Calu3 (cell line): Measurements from ENCODE around the gene WFIKKN1. TPM values are rescaled to one million over a fixed set of nuclear protein-coding genes. Genes with fewer than 3 reads are reported as not detected.

Experiments used
- BruUV-seq: library from RNA; stranded (reverse); fragments of 400-500 nt; replicated peaks from 2 replicates; lab custom pipeline; 2021; lab: Mats Ljungman, UMichigan
- CTCF ChIA-PET: fragments of 300-600 bp; sonication (Branson Sonifier 250); formaldehyde crosslinking; loops from one replicate; lab custom pipeline; 2022; ENCODE audit warnings: antibody characterized with exemption; lab: Charles Lee
- DNase-seq: peaks from one replicate; pipeline ENCODE4 v3.0.0; 2022
- H3K27ac Mint-ChIP-seq: one replicate; pipeline ENCODE4 v1.8.0; 2022; ENCODE audit warnings: mixed read lengths; ENCODE audit not compliant: unreplicated experiment
- H3K27me3 Mint-ChIP-seq: one replicate; pipeline ENCODE4 v1.8.0; 2022; ENCODE audit warnings: mixed read lengths; ENCODE audit not compliant: unreplicated experiment
- H3K36me3 Mint-ChIP-seq: one replicate; pipeline ENCODE4 v1.8.0; 2022; ENCODE audit warnings: mild to moderate bottlenecking, moderate library complexity, mixed read lengths; ENCODE audit not compliant: insufficient read depth, unreplicated experiment
- H3K4me1 Mint-ChIP-seq: one replicate; pipeline ENCODE4 v1.8.0; 2022; ENCODE audit warnings: mild to moderate bottlenecking, low read depth, mixed read lengths; ENCODE audit not compliant: unreplicated experiment
- H3K4me3 Mint-ChIP-seq: one replicate; pipeline ENCODE4 v1.8.0; 2022; ENCODE audit warnings: mild to moderate bottlenecking, low read depth, moderate library complexity, mixed read lengths; ENCODE audit not compliant: unreplicated experiment
- H3K9me3 Mint-ChIP-seq: one replicate; pipeline ENCODE4 v1.8.0; 2022; ENCODE audit warnings: low read depth, mixed read lengths; ENCODE audit not compliant: unreplicated experiment
- intact Hi-C: fragments of 100-400 bp; cut with micrococcal nuclease; formaldehyde crosslinking; loops from one replicate; pipeline ENCODE4 v1.10.0; 2022; ENCODE audit not compliant: unreplicated experiment
- total RNA-seq: library from RNA; stranded (reverse); gene quantifications from 2 replicates; pipeline ENCODE4 v1.2.3, GENCODE V29; 2022
- TF ChIP-seq, protein P1 (sequence below): fragments of 200-600 bp; IDR thresholded peaks from one replicate; pipeline ENCODE4 v1.8.0; 2022; ENCODE audit warnings: antibody characterized with exemption; ENCODE audit not compliant: unreplicated experiment

The WFIKKN1 gene
- total RNA-seq, 1 experiment from 2014 or later: 0.90 TPM

DNA sequence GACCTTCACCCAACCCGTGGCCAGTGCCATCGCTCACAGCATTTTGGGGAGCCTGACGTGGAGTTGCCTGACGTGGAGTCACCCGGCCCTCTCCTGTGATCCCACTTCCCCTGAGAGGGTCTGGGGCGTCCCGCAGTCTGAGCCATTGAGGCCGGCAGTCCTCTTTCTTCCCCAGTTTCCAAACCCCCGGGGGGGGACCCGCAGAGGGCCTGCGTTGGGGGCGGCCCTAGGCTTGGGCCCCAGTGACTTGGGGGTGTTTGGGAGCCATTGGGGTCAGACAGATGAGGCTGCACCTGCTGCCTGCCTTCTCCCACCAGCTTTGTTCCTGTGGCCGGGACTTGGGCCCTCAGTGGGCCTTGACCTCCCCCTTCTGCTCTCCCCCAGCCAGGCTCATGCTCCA, 38.9 kb downstream of the WFIKKN1 start:
- TF ChIP-seq, protein P1, sequence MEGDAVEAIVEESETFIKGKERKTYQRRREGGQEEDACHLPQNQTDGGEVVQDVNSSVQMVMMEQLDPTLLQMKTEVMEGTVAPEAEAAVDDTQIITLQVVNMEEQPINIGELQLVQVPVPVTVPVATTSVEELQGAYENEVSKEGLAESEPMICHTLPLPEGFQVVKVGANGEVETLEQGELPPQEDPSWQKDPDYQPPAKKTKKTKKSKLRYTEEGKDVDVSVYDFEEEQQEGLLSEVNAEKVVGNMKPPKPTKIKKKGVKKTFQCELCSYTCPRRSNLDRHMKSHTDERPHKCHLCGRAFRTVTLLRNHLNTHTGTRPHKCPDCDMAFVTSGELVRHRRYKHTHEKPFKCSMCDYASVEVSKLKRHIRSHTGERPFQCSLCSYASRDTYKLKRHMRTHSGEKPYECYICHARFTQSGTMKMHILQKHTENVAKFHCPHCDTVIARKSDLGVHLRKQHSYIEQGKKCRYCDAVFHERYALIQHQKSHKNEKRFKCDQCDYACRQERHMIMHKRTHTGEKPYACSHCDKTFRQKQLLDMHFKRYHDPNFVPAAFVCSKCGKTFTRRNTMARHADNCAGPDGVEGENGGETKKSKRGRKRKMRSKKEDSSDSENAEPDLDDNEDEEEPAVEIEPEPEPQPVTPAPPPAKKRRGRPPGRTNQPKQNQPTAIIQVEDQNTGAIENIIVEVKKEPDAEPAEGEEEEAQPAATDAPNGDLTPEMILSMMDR: no peak
- no peak for DNase-seq
- H3K27me3 Mint-ChIP-seq: no peaks in the 10 kb centered on the region
- H3K27ac Mint-ChIP-seq: no peak overlapping the region
- BruUV-seq: no TSS peak
- intact Hi-C loops: no loop called here
- peak overlapping the region; percentile 87 for H3K4me3 Mint-ChIP-seq
- CTCF ChIA-PET: no interaction called here
- H3K36me3 Mint-ChIP-seq: peaks cover 60% of the 10 kb centered on the region
- H3K9me3 Mint-ChIP-seq: no peaks in the 10 kb centered on the region
- no peaks in the 10 kb centered on the region for H3K4me1 Mint-ChIP-seq

DNA sequence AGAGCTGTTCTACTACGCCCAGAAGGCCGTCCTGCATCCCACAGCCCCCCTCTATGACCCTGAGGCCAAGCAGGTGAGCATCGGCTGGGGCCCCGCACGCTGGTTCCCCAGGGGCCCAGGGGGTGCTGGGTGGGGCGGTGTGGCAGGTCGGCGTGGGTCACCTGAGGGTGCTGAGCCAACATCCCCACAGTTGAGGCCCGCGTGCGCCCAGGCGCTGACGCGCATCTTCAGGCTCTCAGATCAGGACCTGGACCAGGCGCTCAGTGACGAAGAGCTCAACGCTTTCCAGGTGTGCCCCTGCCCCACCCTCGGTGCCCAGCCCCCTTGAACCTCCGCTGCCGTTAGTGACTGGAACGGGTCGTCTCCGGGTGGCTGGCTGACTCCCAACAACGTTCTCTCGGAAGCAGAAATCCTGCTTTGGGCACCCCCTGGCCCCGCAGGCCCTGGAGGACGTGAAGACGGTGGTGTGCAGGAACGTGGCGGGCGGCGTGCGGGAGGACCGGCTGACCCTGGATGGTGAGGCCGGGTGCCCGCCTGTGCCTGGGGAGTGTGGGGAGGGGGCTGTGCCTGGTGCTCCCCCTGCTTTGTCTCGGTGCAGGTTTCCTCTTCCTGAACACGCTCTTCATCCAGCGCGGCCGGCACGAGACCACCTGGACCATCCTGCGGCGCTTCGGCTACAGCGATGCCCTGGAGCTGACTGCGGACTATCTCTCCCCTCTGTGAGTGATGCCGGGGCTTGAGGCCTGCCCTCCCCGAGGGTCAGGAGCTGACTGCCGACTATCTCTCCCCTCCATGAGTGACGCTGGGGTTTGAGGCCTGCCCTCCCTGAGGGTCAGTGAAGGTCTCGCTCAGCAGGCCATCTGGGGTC, 39.9 kb downstream of the WFIKKN1 start:
- no peak for DNase-seq
- BruUV-seq: TSS peak; percentile 17
- peaks cover 68% of the 10 kb centered on the region for H3K36me3 Mint-ChIP-seq
- H3K4me1 Mint-ChIP-seq: no peaks in the 10 kb centered on the region
- CTCF ChIA-PET: no interaction called here
- no peaks in the 10 kb centered on the region for H3K27me3 Mint-ChIP-seq
- TF ChIP-seq, protein P1: no peak
- H3K4me3 Mint-ChIP-seq: peak overlapping the region; percentile 87
- H3K27ac Mint-ChIP-seq: no peak overlapping the region
- H3K9me3 Mint-ChIP-seq: no peaks in the 10 kb centered on the region
- intact Hi-C loops: no loop called here

DNA sequence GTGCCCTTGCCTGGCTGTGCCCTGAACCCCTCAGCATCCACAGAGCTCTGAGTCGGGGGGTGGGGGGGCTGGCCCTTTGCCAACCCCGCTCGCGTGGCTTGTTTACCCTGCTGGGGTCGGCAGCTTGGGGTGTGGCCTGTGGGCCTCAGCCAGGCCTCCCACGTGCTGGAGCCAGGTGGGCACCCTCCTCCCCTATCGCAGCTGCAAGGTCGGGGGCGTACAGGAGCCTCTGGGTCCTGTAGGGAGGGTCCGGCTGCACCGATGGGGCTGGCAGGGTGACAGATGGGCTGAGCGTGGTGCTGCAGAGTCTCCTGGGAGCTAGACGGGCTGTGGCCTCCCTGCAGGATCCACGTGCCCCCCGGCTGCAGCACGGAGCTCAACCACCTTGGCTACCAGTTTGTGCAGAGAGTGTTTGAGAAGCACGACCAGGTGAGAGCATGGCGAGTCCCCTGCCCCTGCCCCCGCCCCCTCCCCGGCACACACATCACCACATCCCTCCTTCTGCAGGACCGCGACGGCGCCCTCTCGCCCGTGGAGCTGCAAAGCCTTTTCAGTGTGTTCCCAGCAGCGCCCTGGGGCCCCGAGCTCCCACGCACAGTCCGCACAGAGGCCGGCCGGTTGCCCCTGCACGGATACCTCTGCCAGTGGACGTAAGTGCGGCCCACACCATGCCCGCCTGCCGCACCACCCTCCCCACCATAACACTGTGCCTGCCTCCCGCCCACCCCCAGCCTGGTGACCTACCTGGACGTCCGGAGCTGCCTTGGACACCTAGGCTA, 40.8 kb downstream of the WFIKKN1 start:
- CTCF ChIA-PET: no interaction called here
- intact Hi-C loops: no loop called here
- TF ChIP-seq, protein P1: no peak
- no peaks in the 10 kb centered on the region for H3K27me3 Mint-ChIP-seq
- peaks cover 68% of the 10 kb centered on the region for H3K36me3 Mint-ChIP-seq
- BruUV-seq: no TSS peak
- no peak for DNase-seq
- peaks cover under 1% of the 10 kb centered on the region for H3K4me1 Mint-ChIP-seq
- H3K4me3 Mint-ChIP-seq: no peak overlapping the region
- H3K9me3 Mint-ChIP-seq: no peaks in the 10 kb centered on the region
- no peak overlapping the region for H3K27ac Mint-ChIP-seq

DNA sequence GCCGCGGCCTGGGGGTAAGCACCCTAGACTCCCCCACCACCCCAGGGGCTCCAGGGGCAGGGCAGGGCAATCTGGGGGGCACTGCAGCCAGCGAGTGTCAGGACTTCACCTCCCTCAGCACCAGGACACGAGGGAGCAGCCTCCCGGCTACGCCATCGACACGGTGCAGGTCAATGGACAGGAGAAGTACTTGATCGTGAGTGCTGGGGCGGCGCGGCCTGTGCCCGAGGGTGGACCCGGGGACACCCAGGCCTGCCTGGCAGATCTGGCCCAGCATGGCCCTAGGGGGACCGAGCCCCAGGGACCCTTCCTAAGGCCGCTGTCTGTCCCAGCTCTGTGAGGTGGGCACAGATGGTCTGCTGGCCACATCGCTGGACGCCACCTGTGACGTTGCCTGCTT, 41.6 kb downstream of the WFIKKN1 start:
- peaks cover 76% of the 10 kb centered on the region for H3K36me3 Mint-ChIP-seq
- no peaks in the 10 kb centered on the region for H3K27me3 Mint-ChIP-seq
- H3K4me1 Mint-ChIP-seq: peaks cover 6% of the 10 kb centered on the region
- no peak for DNase-seq
- CTCF ChIA-PET: no interaction called here
- intact Hi-C loops: no loop called here
- H3K4me3 Mint-ChIP-seq: no peak overlapping the region
- no peaks in the 10 kb centered on the region for H3K9me3 Mint-ChIP-seq
- TF ChIP-seq, protein P1: no peak
- BruUV-seq: no TSS peak
- H3K27ac Mint-ChIP-seq: no peak overlapping the region
